Effector memory CD4-positive, alpha-beta T cell (primary cell): ENCODE data around the gene PCYT1B.

Experiments used
- DNase-seq, 3 donors: peaks; one replicate each; pipeline ENCODE4 v3.0.0-alpha.2; 2020
- H3K27ac ChIP-seq: 2 replicates; pipeline ENCODE4 v1.7.0; 2013; ENCODE audit warnings: mild to moderate bottlenecking, low read length, moderate library complexity; ENCODE audit not compliant: insufficient read depth, poor library complexity, severe bottlenecking
- H3K27me3 ChIP-seq: replicated peaks from 2 replicates; pipeline ENCODE4 v1.7.0; 2013; ENCODE audit warnings: mild to moderate bottlenecking, low read length; ENCODE audit not compliant: insufficient read depth, control insufficient read depth, poor library complexity, severe bottlenecking
- H3K36me3 ChIP-seq: 2 replicates; pipeline ENCODE4 v1.7.0; 2013; ENCODE audit warnings: mild to moderate bottlenecking, low read length, moderate library complexity; ENCODE audit not compliant: control insufficient read depth, insufficient read depth
- H3K4me1 ChIP-seq: 2 replicates; pipeline ENCODE4 v1.7.0; 2013; ENCODE audit warnings: low read length, mild to moderate bottlenecking; ENCODE audit not compliant: control insufficient read depth, insufficient read depth, poor library complexity, severe bottlenecking
- H3K4me3 ChIP-seq: 2 replicates; pipeline ENCODE4 v1.7.0; 2013; ENCODE audit warnings: low read length, low read depth, mild to moderate bottlenecking; ENCODE audit not compliant: insufficient read depth, poor library complexity, severe bottlenecking
- H3K9me3 ChIP-seq: 2 replicates; pipeline ENCODE4 v1.7.0; 2013; ENCODE audit warnings: mild to moderate bottlenecking, low read length, moderate library complexity; ENCODE audit not compliant: control insufficient read depth

PCYT1B gene

DNA sequence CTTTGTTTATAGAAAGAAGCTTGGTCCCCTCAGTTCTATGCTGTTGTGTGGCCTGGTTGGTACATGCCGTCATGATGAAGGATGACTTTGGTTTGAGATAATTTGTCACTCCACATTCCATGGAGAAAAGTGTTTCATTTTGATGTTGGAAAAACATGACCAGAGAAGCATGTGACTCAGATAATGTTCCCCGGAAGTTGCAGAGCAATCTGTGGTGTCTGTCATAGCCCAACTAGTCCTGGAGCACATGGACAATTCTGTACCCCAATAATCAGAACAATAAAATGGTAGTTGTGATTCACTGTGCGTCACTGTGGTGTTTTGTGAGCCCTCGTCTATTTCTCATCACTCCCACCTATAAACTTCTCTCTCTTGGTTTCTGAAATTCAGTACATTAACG is 97.0 kb downstream of the PCYT1B start:
- no peaks in the 10 kb centered on the region for H3K9me3 ChIP-seq
- no peaks in the 10 kb centered on the region for H3K4me1 ChIP-seq
- H3K36me3 ChIP-seq = no peaks in the 10 kb centered on the region
- no peak for DNase-seq
- no peak overlapping the region for H3K27ac ChIP-seq
- H3K27me3 ChIP-seq = no peaks in the 10 kb centered on the region
- H3K4me3 ChIP-seq = no peak overlapping the region

DNA sequence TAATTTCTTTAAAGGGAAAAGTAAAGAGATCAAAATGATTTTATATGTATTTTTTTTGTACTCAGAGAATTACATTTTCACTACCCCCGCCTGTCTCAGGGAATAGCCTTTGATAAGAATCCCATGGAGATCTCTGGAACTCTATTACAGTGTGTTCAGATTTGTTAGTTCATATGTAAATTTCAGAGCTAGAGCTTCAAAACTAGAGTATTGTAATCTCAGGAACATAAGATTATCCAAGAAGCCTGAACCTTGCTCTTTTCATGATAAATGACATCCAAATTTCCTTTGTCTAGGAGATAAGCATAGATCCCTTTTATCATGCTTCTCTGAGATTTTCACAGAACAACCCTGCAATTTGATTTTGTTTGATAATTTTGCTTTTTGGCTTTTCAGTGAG is 99.2 kb downstream of the PCYT1B start:
- Histone ChIP-seq H3K27ac (no peak overlapping the region), H3K4me3 (no peak overlapping the region), H3K4me1 (no peaks in the 10 kb centered on the region), H3K27me3 (no peaks in the 10 kb centered on the region), H3K36me3 (no peaks in the 10 kb centered on the region), H3K9me3 (no peaks in the 10 kb centered on the region)
- no peak for DNase-seq

DNA sequence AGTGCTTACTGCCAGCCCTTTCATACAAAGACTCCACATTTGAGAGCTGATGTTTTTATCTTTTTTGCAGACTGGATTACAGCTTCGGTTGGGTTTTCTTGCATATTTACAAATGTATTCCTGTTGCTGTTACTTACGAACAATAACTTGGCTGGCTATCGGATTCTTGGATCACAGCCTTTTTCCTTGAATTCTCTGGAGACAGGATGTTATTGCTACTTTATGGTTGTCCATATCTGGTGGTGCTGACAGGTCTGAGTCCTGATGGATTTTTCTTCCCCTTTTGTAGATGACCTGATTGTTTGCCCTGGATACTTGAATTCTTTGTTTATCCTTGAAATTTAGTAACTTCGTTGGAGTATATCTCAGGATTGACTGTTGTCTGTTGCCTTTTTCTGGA is 104.4 kb downstream of the PCYT1B start:
- H3K27me3 ChIP-seq = no peaks in the 10 kb centered on the region
- no peak for DNase-seq

DNA sequence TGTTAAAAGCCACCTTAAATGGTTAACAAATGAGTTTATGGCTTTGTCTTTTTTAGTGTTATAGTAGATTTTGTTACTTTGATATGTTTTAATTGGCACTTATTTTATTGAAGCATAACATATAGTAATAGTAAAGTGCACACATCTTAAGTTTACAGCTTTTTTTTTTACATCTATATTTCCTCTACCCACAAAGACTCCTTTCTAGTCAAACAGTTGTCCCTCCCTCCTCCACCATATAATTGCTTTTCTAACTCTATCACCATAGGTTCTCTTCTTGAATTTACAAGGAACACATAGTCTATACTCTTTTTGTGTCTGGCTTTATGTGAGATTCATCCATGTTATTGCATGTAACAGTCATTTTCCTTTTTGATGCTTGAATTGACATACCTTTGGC is 110.6 kb downstream of the PCYT1B start:
- H3K27me3 ChIP-seq = no peaks in the 10 kb centered on the region
- no peak overlapping the region for H3K4me3 ChIP-seq
- no peaks in the 10 kb centered on the region for H3K9me3 ChIP-seq
- H3K36me3 ChIP-seq = peaks cover 6% of the 10 kb centered on the region
- no peak overlapping the region for H3K27ac ChIP-seq
- H3K4me1 ChIP-seq = no peaks in the 10 kb centered on the region
- no peak for DNase-seq

More for the DNA sequence above, 104.4 kb downstream of the PCYT1B start:
- no peak overlapping the region for H3K27ac ChIP-seq
- no peaks in the 10 kb centered on the region for H3K9me3 ChIP-seq
- H3K36me3 ChIP-seq = no peaks in the 10 kb centered on the region
- H3K4me3 ChIP-seq = no peak overlapping the region
- H3K4me1 ChIP-seq = no peaks in the 10 kb centered on the region

DNA sequence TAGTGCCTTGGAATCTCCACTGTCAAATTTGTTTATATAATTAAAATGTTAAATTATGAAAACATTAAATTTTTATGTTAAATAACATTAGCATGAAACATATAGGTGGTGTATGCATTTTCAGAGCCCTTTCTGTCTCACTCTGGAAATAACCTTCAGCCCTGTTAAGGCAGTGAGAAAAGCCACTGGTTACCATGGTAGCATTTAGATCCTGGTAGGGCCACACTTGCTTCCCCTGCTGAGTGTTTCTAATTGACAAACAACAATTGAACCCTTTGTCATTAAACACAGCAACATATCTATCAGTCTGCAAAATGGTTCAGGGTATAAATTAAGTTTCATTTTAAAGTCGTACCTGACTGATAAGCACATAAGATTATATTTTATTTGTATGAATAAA is 118.5 kb downstream of the PCYT1B start:
- H3K27me3 ChIP-seq = no peaks in the 10 kb centered on the region
- no peak for DNase-seq
- no peaks in the 10 kb centered on the region for H3K9me3 ChIP-seq
- peaks cover 10% of the 10 kb centered on the region for H3K36me3 ChIP-seq
- H3K4me3 ChIP-seq = no peak overlapping the region
- no peaks in the 10 kb centered on the region for H3K4me1 ChIP-seq
- no peak overlapping the region for H3K27ac ChIP-seq

DNA sequence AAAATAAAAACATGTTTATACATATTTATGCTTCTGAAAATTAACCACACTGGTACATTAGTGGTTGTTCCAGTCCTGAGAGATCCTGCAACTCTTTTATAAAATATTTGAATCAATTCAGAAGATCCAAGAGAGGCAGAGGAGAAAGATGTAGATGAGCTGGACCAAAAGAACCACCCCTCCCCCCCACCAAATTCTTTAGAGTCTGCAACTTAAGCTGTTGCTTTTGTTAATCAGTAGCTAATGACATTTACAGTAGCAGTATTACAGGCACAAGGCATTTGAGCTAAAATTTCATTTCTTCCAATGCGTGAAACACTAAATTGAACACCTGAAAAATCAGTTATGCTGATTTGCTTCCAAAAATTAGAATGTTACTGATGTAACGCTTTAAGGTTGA is 120.5 kb downstream of the PCYT1B start:
- Histone ChIP-seq H3K36me3 (peaks cover 10% of the 10 kb centered on the region), H3K27me3 (no peaks in the 10 kb centered on the region), H3K4me3 (no peak overlapping the region), H3K4me1 (no peaks in the 10 kb centered on the region), H3K9me3 (no peaks in the 10 kb centered on the region), H3K27ac (no peak overlapping the region)
- no peak for DNase-seq

DNA sequence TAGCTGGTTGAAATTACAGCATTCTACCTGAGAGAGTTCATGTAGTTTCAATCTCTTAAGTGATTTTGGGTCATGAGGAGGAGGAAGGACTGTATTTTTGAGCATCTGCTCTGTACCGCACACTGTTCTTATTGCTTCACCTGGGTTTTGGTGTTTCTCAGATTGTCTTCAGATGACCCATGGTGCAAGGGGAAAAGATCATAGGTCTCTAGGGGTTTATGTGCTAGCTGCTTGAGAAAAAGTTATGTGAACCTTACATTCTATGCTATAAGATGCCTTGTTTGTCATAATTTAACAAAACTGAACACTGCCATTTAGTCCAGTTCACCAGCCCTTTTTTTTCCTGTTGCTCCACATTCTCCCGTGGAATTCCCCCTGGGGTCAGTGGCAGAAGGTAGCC is 121.7 kb downstream of the PCYT1B start:
- Histone ChIP-seq H3K4me3 (no peak overlapping the region), H3K4me1 (no peaks in the 10 kb centered on the region), H3K27ac (no peak overlapping the region), H3K9me3 (no peaks in the 10 kb centered on the region), H3K36me3 (peaks cover 10% of the 10 kb centered on the region), H3K27me3 (no peaks in the 10 kb centered on the region)
- no peak for DNase-seq

DNA sequence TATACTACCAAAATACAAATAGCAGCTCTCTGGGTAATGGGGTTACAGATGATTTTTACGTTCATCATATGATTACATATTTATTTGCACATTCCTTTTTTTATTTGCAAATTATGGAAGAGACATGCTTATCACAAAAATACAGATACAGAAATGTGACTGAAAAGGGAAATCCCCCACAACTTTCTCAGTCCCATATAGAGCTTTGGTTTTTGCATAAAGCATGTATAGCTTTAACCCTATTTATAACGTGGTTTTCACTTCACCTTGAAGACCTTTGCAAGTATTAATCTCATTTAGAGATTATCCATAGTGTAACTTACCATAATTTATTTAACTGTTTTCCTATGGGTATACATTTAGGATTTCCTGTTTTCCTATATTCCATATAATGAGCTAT is 126.7 kb downstream of the PCYT1B start:
- Histone ChIP-seq H3K36me3 (no peaks in the 10 kb centered on the region), H3K4me1 (no peaks in the 10 kb centered on the region), H3K27ac (no peak overlapping the region), H3K27me3 (no peaks in the 10 kb centered on the region), H3K4me3 (no peak overlapping the region), H3K9me3 (no peaks in the 10 kb centered on the region)
- DNase-seq = no peak

DNA sequence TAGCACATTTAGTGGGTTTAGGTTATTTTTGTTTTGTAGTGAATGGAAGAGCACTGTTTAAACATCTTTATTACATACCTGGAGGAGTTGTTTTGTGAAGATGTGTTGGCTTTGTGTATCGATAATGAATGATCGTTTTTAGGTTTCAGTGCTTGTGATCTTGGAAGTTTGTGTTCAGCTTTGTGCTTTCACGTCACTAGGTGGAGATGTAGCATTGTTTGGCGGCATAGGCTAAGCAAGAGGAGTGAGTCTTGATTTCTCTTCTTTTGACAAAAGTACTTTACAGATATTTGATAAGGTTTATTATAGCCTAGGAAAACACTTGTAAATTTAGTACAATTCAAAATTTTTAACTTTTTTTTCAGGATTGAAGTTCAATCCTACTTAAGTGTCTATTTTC is 131.7 kb downstream of the PCYT1B start:
- Histone ChIP-seq H3K36me3 (no peaks in the 10 kb centered on the region), H3K4me3 (no peak overlapping the region), H3K4me1 (no peaks in the 10 kb centered on the region), H3K9me3 (no peaks in the 10 kb centered on the region), H3K27ac (no peak overlapping the region), H3K27me3 (no peaks in the 10 kb centered on the region)
- DNase-seq = no peak

DNA sequence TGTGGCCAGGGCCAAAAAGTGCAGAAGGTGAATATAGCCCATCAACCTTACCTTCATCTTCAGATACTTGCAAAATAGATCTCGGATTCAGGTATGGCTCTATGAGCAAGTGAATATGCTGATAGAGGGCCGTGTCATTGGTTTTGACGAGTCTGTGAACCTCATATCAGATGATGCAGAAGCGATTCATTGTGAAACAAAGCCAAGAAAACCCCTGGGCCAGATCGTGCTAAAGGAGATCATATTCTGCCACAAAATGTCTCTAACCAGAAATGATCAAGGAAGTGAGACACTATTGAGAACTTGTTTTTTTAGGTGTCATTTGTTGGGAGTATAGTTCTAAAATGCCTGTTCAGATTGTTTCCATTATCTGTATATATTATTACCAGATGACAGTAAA is 133.7 kb downstream of the PCYT1B start:
- DNase-seq = no peak
- no peak overlapping the region for H3K27ac ChIP-seq

DNA sequence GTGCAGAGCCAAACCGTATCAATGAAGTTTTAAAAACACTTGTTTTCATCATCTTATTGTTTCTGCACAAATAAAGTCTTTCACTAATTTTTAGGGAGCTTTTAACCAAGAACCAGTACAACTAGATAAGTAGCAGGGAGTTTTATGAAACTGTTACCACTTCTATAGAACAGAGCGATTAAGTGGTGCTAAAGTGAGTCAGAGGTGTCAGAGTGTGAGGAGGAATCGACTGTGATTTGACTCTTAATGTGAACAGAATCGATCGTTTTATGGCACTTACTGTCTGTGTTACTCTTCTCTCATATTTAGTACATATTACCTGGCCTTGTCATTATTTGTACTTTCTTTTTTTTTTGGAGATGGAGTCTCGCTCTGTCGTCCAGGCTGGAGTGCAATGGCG is 138.8 kb downstream of the PCYT1B start:
- no peaks in the 10 kb centered on the region for H3K9me3 ChIP-seq
- H3K4me1 ChIP-seq = no peaks in the 10 kb centered on the region
- peaks cover 4% of the 10 kb centered on the region for H3K36me3 ChIP-seq
- DNase-seq = no peak
- H3K27me3 ChIP-seq = no peaks in the 10 kb centered on the region
- H3K27ac ChIP-seq = no peak overlapping the region
- H3K4me3 ChIP-seq = no peak overlapping the region

More for the DNA sequence above, 133.7 kb downstream of the PCYT1B start:
- no peaks in the 10 kb centered on the region for H3K9me3 ChIP-seq
- H3K27me3 ChIP-seq = no peaks in the 10 kb centered on the region
- H3K4me1 ChIP-seq = no peaks in the 10 kb centered on the region
- H3K4me3 ChIP-seq = no peak overlapping the region
- H3K36me3 ChIP-seq = peaks cover 4% of the 10 kb centered on the region
